H9 (cell line): ENCODE measurements around the gene CACNA1H. TPM values are rescaled to one million over a fixed set of nuclear protein-coding genes. Genes with fewer than 3 reads are reported as not detected.

Experiments
- DNase-seq: peaks from one replicate; pipeline ENCODE4 v3.0.0-alpha.2; 2017
- H2AFZ ChIP-seq: one replicate; pipeline ENCODE4 v1.6.1; 2013; ENCODE audit warnings: mild to moderate bottlenecking, low read length, control low read depth, moderate library complexity
- H2AK5ac ChIP-seq: 2 replicates; pipeline ENCODE4 v1.6.1; 2013; ENCODE audit warnings: low read length, control low read depth, mixed read lengths; ENCODE audit not compliant: insufficient read length
- H2BK120ac ChIP-seq: one replicate; pipeline ENCODE4 v1.6.1; 2013; ENCODE audit warnings: low read depth, mild to moderate bottlenecking, low read length, control low read depth, inconsistent platforms; ENCODE audit not compliant: poor library complexity, severe bottlenecking
- H2BK12ac ChIP-seq: 2 replicates; pipeline ENCODE4 v1.6.1; 2013; ENCODE audit warnings: low read length, control low read depth, mixed read lengths, low read depth; ENCODE audit not compliant: insufficient read length
- H2BK15ac ChIP-seq: 2 replicates; pipeline ENCODE4 v1.6.1; 2013; ENCODE audit warnings: low read depth, low read length, control low read depth
- H2BK20ac ChIP-seq: one replicate; pipeline ENCODE4 v1.6.1; 2013; ENCODE audit warnings: low read depth, mild to moderate bottlenecking, low read length, control low read depth, inconsistent platforms; ENCODE audit not compliant: poor library complexity, severe bottlenecking
- H2BK5ac ChIP-seq: 2 replicates; pipeline ENCODE4 v1.6.1; 2013; ENCODE audit warnings: low read length, control low read depth, mixed read lengths; ENCODE audit not compliant: insufficient read length
- H3K14ac ChIP-seq: 2 replicates; pipeline ENCODE4 v1.6.1; 2013; ENCODE audit warnings: low read length, control low read depth; ENCODE audit not compliant: insufficient read depth
- H3K18ac ChIP-seq: 2 replicates; pipeline ENCODE4 v1.6.1; 2013; ENCODE audit warnings: low read depth, mild to moderate bottlenecking, mixed read lengths, low read length, control low read depth; ENCODE audit not compliant: insufficient read length
- H3K23ac ChIP-seq: 2 replicates; pipeline ENCODE4 v1.6.1; 2013; ENCODE audit warnings: low read length, control low read depth, mixed read lengths, low read depth; ENCODE audit not compliant: insufficient read length
- H3K23me2 ChIP-seq: 2 replicates; pipeline ENCODE4 v1.6.1; 2013; ENCODE audit warnings: low read depth, mild to moderate bottlenecking, mixed read lengths, low read length, control low read depth; ENCODE audit not compliant: insufficient read length, poor library complexity, severe bottlenecking
- H3K27ac ChIP-seq: 2 replicates; pipeline ENCODE4 v1.5.1; 2013; ENCODE audit warnings: low read length, control low read depth, mixed read lengths, low read depth; ENCODE audit not compliant: insufficient read length
- H3K27me3 ChIP-seq: 2 replicates; pipeline ENCODE4 v1.6.1; 2013; ENCODE audit warnings: low read length, control low read depth, inconsistent platforms; ENCODE audit not compliant: insufficient read depth
- H3K4ac ChIP-seq: 2 replicates; pipeline ENCODE4 v1.6.1; 2013; ENCODE audit warnings: low read depth, mild to moderate bottlenecking, control low read depth, inconsistent platforms, low read length, moderate library complexity
- H3K4me1 ChIP-seq: 2 replicates; pipeline ENCODE4 v1.6.1; 2013; ENCODE audit warnings: low read length, control low read depth, inconsistent platforms; ENCODE audit not compliant: insufficient read depth
- H3K4me2 ChIP-seq: 2 replicates; pipeline ENCODE4 v1.6.1; 2013; ENCODE audit warnings: low read length, control low read depth, mixed read lengths; ENCODE audit not compliant: insufficient read length, insufficient read depth
- H3K56ac ChIP-seq: 2 replicates; pipeline ENCODE4 v1.6.1; 2013; ENCODE audit warnings: low read depth, mild to moderate bottlenecking, mixed read lengths, low read length, control low read depth; ENCODE audit not compliant: insufficient read length
- H3K79me1 ChIP-seq: 2 replicates; pipeline ENCODE4 v1.6.1; 2013; ENCODE audit warnings: low read depth, mild to moderate bottlenecking, moderate library complexity, low read length, control low read depth, inconsistent platforms; ENCODE audit not compliant: insufficient read depth, poor library complexity, severe bottlenecking
- H3K79me2 ChIP-seq: 2 replicates; pipeline ENCODE4 v1.6.1; 2013; ENCODE audit warnings: low read length, control low read depth, inconsistent platforms; ENCODE audit not compliant: insufficient read depth
- H3K9ac ChIP-seq: 2 replicates; pipeline ENCODE4 v1.6.1; 2013; ENCODE audit warnings: low read length, control low read depth, mixed read lengths; ENCODE audit not compliant: insufficient read length; ENCODE audit errors: extremely low read depth
- H3K9me3 ChIP-seq: one replicate; pipeline ENCODE4 v1.6.1; 2013; ENCODE audit warnings: low read depth, low read length, inconsistent platforms; ENCODE audit not compliant: control insufficient read depth
- H3T11ph ChIP-seq: one replicate; pipeline ENCODE4 v1.6.1; 2013; ENCODE audit warnings: mild to moderate bottlenecking, low read length, control low read depth, inconsistent platforms
- H4K20me1 ChIP-seq: one replicate; pipeline ENCODE4 v1.6.1; 2013; ENCODE audit not compliant: control insufficient read depth, insufficient read length, insufficient read depth
- H4K5ac ChIP-seq: 2 replicates; pipeline ENCODE4 v1.6.1; 2013; ENCODE audit warnings: low read depth, mild to moderate bottlenecking, mixed read lengths, low read length, control low read depth; ENCODE audit not compliant: insufficient read length
- H4K8ac ChIP-seq: replicated peaks from 2 replicates; pipeline ENCODE4 v1.6.1; 2013; ENCODE audit warnings: low read length, control low read depth, mixed read lengths, low read depth; ENCODE audit not compliant: insufficient read length
- H4K91ac ChIP-seq: 2 replicates; pipeline ENCODE4 v1.6.1; 2013; ENCODE audit warnings: low read depth, mild to moderate bottlenecking, moderate library complexity, mixed read lengths, low read length, control low read depth; ENCODE audit not compliant: insufficient read length
- H3K27ac Mint-ChIP-seq, 3 experiments: 2 replicates in 2 of 3; 3 replicates in 1 of 3; pipeline ENCODE4 v1.8.0; 2020 to 2021; ENCODE audit warnings: mixed read lengths in 3 of 3, mild to moderate bottlenecking in 1 of 3, moderate library complexity in 1 of 3
- H3K27me3 Mint-ChIP-seq: 2 replicates; pipeline ENCODE4 v1.8.0; 2021; ENCODE audit warnings: low read depth, mild to moderate bottlenecking, moderate library complexity, mixed read lengths
- H3K36me3 Mint-ChIP-seq, 3 experiments: 2 replicates in 2 of 3; 3 replicates in 1 of 3; pipeline ENCODE4 v1.8.0; 2020 to 2021; ENCODE audit warnings: low read depth in 3 of 3, mixed read lengths in 3 of 3; ENCODE audit not compliant: insufficient read depth in 1 of 3
- H3K4me1 Mint-ChIP-seq, 2 experiments: 2 replicates each; pipeline ENCODE4 v1.8.0; 2020; ENCODE audit warnings: mixed read lengths in 2 of 2
- H3K4me3 Mint-ChIP-seq, 2 experiments: 2 replicates in 1 of 2; 3 replicates in 1 of 2; pipeline ENCODE4 v1.8.0; 2020 to 2021; ENCODE audit warnings: mild to moderate bottlenecking in 2 of 2, mixed read lengths in 2 of 2, moderate library complexity in 1 of 2
- H3K9me3 Mint-ChIP-seq, 2 experiments: 2 replicates in 1 of 2; 3 replicates in 1 of 2; pipeline ENCODE4 v1.8.0; 2020; ENCODE audit warnings: mild to moderate bottlenecking in 2 of 2, mixed read lengths in 2 of 2, moderate library complexity in 1 of 2
- CTCF ChIP-seq: fragments of 200-600 bp; sonication (generic); conservative IDR thresholded peaks from 3 replicates; pipeline ENCODE4 v1.8.0; 2021; ENCODE audit warnings: antibody characterized with exemption, mild to moderate bottlenecking
- WGBS: extraction: QIAGEN DNeasy Blood & Tissue Kit; methylation state at CpG from one replicate; pipeline ENCODE4 v1.1.7; 2013; ENCODE audit warnings: missing lambda C conversion rate, low lambda C conversion rate, mixed read lengths; ENCODE audit not compliant: insufficient read length; ENCODE audit errors: extremely low coverage; 5-methylcytosine and 5-hydroxymethylcytosine counted together
- total RNA-seq: library from RNA; stranded (reverse); gene quantifications from 2 replicates; pipeline ENCODE4 v1.2.1, GENCODE V29; 2021

Gene CACNA1H
- total RNA-seq, 1 experiment from 2014 or later = 43.3 TPM

- H3K9ac ChIP-seq = no peak overlapping the region
- H2BK15ac ChIP-seq = no peak overlapping the region
- H3K4me3 Mint-ChIP-seq = no peak overlapping the region
These were observed 47.2 kb downstream of the CACNA1H start for GRCh38 chr16:1200014-1200627.

More at GRCh38 chr16:1200014-1200627, 47.2 kb downstream of the CACNA1H start:
- Histone ChIP-seq H2AFZ (no peak overlapping the region), H3K27ac (no peak overlapping the region), H4K20me1 (no peaks in the 10 kb centered on the region), H3K23me2 (peaks cover 2% of the 10 kb centered on the region), H4K8ac (no peak overlapping the region), H2AK5ac (no peak overlapping the region), H3K56ac (no peak overlapping the region), H4K5ac (no peak overlapping the region), H2BK20ac (no peak overlapping the region), H3T11ph (no peak overlapping the region), H3K4me2 (no peak overlapping the region), H3K23ac (no peak overlapping the region), H2BK5ac (no peak overlapping the region), H3K4me1 (no peaks in the 10 kb centered on the region), H3K18ac (no peak overlapping the region), H3K79me2 (no peaks in the 10 kb centered on the region), H3K27me3 (no peaks in the 10 kb centered on the region), H2BK120ac (no peak overlapping the region), H2BK12ac (no peak overlapping the region), H3K79me1 (no peaks in the 10 kb centered on the region), H3K14ac (no peak overlapping the region), H4K91ac (no peak overlapping the region), H3K9me3 (no peaks in the 10 kb centered on the region), H3K4ac (no peak overlapping the region)
- H3K36me3 Mint-ChIP-seq = peaks cover 0 to 17% (median 16%) of the 10 kb centered on the region in 3 experiments; a peak in 6 of 7 replicates
- no peak for DNase-seq
- no CpG with 5 or more reads among the region's 38 CpGs for WGBS
- H3K27ac Mint-ChIP-seq = peak overlapping the region in 2 of 3 experiments; percentile 73 to 74; a peak in 3 of 7 replicates
- no peaks in the 10 kb centered on the region for H3K27me3 Mint-ChIP-seq
- TF ChIP-seq CTCF = no peak
- peaks cover 0 to 6% of the 10 kb centered on the region in 2 experiments; a peak in 1 of 4 replicates for H3K4me1 Mint-ChIP-seq
- H3K9me3 Mint-ChIP-seq = no peaks in the 10 kb centered on the region
